Kidney capillary endothelial cell (primary cell): ENCODE measurements around the gene ERC2.

ENCODE experiments used
- DNase-seq: peaks from one replicate; pipeline ENCODE4 v3.0.0-alpha.2; 2018; ENCODE audit warnings: low spot score

ERC2 gene

DNA sequence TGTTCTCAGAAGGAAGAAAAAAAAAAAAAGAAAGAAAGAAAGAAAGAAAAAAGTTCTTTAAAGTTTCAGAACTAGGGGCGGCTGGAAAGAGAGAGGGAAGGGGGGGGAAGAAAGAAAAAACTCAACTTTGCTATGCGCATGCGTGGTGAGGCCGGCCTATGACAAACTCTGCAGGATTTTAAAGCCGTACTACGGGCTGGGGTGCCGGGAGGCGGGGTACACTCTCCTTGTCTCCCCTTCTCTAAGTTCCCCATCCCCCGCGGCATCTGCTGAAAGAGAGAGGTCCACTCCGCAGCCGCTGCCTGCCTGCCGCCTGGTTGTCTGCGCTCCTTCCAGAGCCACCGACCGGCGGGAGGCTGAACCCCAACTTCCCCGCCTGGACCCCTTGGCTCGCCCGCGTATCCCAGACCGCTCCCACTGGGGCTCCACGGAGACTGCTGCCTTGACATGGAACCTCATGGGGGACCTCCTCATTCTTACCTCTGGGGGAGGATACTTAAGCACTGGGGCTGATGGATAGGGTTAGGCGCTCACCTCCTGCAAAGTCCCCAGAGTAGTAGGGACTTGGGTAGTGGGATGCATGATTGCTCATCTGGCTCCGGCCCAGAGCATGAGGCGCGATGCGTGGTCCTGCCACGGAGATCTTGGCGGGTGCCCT is 979.7 kb downstream of the ERC2 start:
- DNase-seq = no peak

DNA sequence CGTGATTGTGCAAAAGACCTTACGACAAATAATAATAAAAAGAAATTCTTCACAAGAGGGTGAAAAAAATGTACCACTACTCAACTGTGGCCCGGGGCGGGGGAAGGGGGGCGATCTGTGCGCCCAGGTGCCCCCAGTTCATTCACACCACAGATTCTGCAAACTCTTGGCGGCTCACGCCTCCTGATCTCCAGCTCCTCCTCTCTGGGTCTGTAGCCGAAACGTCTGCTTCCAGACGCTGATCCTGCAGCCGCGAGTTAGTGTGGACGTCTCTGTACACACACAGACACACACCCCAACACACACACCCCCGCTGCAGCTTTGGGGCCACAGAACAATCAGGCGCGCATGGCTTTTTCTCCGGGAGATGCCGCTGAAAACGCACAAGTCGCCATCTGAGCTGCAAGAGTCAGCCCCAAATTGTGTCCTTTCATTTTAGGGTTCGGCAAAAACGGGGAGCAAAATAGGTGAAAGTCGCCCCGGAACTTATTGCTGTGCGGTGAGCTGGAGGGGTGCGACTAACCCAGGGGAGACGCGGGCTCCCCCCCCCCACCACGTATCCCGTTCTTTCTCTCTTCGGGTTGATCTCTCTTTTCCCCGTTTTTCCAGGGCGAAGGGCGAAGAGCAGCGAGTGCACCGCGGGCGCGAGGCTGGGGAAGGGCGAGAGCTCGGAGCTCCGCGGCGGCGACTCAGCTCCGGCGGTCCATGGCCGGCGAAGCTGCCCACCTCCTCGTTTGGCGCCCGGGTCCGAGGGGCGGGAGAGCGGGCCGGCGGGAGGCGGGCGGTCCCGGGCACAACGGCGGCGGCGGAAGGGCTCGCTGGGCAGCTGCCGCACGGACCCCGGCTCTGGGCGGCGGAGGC is 980.7 kb downstream of the ERC2 start:
- DNase-seq = peak; percentile 28

DNA sequence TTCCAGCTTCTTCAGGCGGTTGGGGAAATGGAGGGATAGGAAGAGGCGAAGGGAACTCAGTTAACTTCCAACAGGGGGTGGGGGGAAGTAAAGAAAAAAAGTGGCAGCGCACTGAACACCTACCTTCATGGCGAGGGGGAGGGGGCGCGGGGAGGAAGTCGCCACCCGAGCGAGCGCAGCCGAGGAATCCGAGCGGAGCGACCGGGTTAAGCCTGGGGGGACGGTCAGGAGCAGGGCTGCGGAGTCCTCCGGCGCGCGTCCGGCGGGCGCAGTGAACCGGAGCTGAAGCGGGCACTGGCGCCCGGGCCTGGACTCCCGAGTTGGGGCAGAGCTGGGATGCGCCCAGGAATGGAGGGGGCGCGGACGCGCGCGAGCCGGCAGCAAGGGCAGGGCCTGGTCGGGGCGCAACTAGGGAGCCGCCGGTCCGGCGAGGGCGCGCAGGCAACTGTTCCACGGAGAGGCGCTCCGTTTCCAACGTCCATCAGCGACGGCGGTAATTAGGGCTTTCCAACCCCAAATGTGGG is 981.3 kb downstream of the ERC2 start, which contains the start of gene WNT5A:
TSS of gene WNT5A (minus strand) at position 450 of the 524 bp plus-strand sequence. CDS start at position 129, 321 bp downstream.
- DNase-seq = no peak

DNA sequence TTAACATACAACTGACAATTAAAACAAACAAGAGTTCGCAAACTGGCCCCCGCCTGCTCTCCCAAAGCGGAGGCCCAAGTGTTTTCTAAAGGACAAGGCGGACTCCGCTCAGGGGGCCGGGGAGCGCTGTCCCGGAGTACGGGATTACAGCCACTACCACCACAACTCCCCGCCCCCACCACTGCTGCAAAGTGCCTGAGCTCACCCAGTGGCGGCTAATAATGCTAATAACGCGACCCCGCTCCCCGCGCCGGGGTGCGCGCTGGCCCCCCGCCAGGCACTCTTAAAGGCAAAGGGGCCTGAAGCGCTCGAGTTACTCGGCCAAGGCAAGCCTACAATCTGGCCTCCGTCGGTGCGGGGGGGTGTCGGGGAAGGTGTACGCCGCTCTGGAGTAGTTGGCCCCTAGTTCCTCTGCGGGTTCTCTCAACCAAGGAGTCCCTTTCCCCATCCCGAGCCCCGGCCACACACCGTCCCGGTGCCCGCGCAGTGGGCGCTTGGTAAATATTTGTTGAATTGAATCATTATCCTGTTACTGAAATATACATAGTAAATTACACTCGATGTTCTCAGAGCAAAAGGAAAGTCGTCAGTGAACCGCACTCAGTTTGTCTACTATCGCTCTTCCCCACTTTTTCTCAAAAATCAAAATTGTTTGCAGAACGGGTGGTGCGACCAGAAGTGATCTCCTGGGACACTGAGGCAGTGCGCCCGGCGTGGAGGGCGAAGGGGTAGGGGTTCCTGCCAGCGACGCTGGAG is 982.0 kb downstream of the ERC2 start:
- DNase-seq = no peak

DNA sequence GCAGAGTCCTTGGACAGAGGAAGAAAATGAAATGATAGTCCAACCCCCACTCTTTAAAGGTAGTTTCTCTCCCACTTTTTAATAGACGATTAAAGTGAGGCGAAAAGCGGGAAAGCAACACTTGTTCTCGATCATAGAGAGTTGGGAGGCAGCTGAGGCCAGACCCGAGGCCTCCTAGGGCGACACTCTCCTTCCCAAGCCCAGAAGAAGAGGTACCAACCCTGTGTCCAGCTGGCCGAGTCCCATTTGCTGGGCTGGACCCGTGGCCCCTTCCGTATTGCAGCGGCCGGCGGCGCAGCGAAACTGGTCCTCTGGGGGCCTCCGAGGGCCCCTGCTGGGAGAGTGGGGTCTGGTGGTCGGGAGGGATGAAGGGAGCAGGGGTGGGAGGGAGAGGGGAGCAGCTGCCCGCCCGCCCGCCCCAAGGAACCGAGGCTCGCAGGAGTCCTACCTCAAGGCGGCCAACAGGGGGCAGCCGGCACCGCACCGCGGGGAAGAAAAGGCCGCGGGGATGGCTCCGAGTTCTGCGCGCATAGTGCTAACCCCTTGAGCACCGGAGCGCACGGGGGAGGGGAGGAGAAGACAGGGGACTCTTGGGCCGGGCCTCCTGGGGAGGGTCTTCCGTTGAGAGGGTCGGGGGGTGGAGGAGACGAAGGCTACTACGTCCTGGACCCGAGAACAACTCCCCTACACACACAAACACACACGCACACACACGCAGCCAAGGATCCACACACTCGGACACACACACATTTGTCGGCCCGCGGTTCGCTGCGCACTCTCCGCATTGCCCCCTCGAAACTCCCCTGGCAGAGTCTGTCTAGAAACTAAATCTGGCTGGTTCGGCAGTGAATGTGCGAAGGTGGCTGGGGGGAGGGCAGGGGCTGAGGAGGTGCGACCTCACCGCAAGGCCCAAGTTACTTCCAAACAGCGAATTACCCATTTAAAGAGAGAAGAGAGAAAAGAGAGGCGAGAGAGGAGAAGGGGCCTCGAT is 983.2 kb downstream of the ERC2 start:
- DNase-seq = peak; percentile 66

DNA sequence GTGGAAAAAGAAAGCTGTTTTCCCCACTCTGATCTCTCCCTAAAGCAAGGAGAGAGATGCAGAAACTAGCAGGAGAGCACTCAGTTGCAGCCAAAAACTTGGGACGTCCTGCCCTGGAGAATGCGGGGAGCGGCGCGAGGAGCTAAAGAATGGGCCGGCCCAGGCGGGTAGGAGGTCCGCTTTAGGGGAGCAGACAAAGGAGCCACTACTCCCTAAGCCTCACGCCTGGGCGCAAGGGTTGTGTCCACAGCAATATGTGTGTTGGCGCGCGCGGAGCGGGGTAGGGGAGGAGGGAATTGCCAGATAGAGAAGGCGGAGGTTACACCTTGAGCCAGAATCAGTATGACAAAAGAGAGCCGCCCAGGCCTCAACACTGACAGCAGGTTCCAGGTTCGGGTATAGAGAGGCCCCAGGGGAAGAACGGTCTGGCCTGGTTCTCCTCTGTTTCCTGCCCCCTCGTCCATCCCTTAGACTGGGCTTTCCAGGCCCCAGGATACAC is 984.0 kb downstream of the ERC2 start:
- DNase-seq = no peak

DNA sequence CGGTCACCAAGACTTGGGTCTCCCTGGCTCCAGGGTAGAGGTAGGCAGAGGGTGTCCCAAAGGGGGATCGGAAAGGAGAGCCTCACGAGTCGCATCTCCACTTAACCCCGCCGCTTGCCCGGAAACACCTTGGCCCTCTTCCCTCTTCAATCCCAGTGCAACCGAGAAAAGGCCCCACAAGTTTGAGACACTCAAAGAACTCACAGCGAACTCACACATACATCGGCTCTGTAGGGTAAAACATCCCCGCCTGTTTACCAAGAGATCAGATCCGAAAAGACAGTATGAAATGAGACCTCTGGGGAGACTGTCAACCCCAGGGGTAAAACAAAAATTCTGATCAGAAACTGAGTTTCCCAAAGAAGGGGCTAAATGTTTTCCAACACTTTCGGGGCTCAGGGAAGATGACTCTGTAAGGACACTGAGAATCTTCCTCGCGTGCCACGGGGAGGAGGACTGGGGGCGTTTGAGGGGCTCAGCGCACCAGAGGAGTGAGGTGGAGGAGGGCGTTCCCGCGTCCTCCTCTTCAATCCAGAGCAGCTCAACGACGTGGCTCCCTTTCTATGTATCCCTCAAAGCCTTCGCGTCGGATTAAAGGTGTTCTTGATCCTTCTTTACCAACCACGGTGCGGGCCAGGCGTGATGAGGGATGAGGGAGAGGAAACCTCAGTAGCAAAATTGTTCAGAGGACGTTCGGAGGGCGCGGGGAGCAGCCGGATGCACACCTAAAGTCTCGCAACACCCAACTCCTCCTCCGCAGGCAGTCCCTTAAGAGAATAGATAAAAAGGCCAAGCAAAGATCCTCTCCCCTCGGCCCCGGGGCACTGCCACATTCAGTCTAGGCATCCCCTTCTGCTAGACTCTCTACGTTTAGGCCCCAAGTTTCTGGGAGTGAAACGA is 984.8 kb downstream of the ERC2 start:
- DNase-seq = no peak

DNA sequence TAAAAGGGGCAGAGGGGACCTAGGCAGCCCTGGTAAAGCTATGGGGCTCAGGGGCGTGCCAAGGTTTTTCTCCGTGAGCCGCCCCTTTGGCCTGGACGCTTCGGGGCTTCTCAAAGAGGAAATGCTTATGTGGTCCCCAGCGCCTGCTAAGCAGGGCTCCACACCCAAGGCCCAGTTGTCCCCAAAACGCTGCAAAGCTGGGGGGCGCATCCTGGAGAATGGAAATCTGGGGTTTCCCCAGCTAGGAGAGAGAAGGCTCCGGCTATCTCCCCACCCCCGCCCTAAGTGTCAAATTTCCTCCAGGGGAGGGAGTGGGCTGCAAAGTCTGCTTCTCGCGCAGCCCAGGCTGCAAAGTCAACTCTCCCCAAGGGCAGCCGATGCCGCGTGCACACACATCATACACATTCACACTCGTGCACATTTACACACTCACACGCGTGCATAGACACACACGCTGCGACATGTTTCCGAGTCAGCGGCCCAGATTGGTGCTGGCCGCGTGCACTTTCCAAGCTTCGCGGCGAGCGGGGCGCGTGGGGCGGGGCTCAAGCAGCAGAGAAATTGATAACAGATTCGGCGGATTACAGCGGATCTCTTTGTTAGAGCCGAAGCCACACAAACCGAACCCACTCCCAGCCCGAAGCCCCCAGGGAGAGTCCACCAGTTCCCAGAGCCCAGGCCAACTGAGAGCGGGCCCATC is 985.6 kb downstream of the ERC2 start:
- DNase-seq = no peak

DNA sequence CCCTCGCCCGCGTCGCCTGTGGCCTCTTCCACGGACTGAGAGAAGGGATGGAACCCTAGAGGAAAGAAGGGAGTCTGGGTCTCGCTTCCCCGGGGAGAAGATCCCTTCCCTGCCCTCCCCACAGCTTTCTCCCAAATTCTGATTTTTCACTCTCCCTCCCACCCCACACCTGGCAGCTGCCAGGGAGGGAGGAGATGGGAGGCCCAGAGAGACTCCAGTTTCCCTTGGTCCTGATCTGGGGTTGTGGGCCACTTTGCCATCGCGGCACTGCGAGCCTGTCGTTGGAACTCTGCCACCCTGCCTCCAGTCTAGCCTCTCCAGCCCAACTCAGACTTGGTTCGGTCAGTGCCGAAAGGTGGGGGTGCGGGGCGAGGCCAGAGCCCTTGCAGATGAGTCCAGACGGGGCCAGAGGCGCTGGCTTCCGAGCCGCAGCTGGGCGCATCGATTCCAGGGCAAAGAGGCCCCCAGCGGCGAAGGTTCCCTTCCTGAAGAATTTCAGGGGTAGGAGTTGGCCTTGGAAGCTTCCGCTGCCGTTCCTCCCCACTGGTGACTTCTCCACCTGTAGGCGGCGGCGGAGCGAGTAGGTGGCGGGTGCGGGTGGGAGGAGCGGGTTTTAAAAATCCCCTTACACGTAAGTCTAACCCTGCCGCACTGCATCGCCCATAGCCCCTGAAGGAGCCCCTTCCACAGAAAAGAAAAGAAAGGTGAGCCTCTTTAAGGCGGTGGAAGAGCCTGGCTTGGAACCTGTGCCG is 986.3 kb downstream of the ERC2 start:
- no peak for DNase-seq

DNA sequence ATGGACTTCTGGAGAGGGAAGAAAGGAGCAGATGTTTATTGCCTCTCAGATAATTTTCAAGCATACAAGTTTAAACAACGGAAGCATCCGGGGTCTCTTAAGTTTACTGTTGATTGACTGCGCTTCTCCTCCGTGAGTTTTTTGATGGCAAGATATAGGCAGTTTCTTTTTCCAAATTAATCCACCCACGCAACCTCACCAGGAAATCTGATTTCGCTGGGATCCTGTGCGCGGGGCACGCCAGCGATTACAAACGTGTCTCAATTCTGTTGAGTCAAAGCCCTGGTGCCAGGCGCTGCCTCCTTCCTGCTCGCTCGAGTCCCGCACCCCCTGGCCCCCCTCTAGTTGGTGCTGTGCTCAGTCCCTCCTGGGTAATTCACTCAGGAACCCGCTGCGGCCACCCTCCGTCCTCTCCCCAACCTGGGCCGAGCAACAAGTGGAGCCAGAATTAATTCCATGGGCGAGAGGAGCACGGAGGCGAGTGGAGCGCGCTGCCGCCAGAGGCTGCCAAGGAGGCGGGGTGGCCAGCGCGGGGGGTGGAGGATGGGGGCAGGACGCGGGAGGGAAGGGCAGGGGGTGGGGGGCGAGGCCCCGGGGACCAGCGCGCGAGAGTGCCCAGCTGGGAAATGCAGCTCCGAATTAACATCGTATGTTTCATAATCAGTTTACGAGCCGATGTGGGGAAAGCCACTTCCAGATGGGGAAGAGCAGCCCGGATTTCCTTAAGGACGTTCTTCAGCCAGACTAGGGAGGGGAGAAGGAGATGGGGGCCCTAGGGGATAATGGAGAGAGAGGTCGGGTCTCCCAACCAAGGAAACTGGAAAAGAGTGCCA is 987.1 kb downstream of the ERC2 start:
- no peak for DNase-seq

DNA sequence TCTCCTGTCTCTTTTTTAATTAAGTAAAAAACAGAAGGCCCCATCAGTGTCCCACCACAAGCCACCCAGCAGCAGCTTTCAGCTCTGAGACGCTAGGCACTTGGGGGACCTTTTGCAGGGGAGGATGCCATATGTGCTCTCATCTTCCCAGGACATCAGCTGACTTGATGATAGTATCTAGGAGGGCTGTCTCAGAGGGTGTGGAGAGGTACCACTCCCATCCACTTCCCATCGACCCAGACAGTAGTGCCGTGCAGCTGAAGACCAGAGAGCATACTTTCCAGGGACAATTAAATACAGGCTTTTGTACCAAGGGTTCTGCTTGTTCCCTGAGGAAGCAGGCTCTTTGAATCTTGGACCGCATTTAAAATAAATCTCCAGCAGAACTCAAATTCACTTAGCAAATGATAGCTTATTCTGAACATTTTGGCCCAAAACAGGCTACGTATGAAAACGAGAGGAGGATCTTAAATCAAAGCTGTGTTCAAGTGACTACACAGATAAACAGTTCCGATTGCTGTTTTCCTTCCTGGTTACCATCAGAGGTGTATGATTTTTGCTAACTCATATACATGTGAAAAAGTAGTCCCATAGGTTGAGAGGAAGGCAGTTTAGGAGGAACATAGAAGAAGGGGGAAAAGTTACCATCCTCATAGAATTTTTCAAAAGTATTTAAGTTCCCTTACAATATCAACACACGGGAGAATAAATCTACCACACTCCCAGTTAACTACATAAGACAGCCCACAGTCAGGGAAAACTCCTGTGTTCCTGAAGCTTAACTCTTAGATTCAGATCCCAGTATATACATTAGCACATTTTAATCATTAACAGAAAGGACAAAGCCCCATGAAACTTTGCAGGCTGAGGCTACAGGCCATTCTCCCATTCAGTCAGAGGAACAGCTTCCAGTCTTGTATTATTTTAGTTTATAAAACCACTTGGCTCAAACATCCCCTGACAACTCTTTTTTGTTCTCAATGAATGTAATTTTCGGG is 990.7 kb downstream of the ERC2 start:
- DNase-seq = no peak

DNA sequence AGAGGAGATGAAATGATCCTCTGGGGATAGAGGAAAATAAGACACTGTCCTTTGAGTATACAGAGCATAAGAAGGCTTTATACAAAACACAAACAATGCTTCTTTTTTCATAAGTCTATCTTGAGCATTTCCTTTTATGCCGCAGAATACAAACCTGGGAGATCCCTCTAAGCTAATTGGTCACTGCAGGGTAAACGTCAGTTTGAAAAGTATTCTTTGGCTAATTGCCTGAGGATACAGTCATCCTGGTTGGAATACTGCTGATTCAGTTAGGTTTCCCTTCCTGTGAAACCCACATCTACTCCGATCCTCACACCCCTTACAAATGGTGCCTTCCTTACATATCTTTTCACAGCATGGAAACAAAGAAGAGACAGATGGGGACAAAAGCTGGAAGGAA is 991.8 kb downstream of the ERC2 start:
- DNase-seq = peak; percentile 52

DNA sequence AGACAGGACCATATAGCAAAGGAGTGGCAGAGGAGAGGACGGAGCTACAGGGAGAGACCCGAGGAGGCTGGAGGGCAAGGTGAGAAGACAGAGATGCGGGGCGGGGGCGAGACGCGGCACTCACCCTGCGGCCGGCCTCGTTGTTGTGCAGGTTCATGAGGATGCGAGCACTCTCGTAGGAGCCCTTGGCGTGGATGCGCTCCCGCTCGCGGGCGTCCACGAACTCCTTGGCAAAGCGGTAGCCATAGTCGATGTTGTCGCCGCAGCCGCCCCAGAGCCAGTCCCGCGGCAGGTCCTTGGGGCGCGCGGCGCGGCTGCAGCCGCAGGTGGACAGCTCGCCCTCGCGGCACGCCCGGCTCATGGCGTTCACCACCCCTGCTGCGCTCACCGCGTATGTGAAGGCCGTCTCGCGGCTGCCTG is 994.0 kb downstream of the ERC2 start:
- no peak for DNase-seq

DNA sequence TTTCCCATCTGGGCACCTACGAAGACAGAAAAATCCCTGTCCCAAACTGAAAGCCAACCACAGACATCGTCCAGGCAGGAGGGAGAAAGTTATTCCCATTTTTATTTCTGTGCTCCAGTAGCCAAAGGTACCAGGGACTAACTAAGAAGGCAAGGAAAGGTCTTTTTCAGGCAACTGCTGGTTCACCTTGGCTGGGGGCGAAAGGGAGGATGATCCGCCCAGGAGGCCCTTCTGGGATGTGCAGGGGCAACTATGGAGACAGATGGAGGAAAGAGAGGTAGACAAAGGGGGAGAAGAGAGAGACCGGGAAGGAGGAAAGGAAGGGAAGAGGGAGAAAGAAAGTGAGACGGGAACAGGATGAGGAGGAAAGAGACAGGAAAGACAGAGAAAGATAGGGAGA is 994.5 kb downstream of the ERC2 start:
- no peak for DNase-seq

DNA sequence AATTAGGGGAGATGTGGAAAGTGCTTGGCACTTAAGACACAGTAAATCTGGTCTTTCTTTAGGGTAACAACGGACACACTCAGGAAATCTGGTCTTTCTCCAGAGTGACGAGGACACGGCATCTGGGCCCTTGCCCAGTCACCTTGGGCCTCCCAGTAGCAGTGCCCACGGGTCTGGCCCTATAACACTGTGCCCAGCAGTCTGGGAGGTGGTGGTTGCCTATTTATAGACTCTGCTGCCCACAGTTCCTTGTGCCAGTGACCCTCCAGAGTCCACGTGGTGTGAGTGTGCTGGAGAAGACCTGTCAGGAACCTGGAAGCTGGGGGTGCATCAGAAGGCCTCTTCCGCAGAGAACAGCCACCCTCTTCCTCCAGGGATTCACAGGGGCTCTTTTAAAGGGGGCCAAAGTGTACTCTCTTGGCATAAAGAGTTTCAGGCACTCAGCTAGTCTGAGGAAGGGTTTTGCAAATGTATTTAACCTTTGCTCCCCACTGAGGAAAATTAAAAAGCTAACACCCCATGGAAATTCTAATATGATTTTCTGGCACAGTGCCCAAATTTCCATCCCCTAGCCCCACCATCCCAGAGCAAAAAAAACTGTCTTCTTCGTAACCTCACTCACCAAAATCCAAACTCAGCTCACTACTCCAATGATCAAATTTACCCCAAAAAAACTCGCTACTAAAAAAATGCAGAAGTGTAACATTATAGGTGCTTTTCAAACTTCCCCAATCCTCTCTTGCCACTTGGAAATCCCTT is 996.6 kb downstream of the ERC2 start:
- no peak for DNase-seq

DNA sequence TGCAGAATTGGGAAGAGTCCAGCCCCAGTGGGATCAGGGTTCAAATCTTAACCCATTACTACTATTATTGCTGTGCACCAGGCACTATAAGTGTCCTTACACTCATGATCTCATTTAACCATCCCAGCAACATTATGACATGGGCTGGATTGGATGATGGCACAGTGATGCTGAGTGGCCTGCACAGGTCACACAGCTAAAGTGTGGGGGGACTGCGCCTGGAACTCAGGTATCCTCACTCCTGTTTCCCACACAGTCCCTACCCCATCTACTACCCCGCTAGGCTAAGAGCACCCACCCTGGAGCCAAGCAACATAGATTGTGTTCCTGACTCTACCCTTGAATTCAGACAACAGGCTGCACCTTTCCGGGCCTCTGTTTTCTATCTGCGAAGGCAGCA is 997.2 kb downstream of the ERC2 start:
- no peak for DNase-seq
